HFFc6 (cell line): ENCODE measurements around the gene PNMA5. TPM values are rescaled to one million over a fixed set of nuclear protein-coding genes. Genes with fewer than 3 reads are reported as not detected.
"Not testable (repeated sequence)": the region's sequence is repeated elsewhere in the genome, so short reads cannot be mapped to it uniquely, and the experiment has no call there.

Source experiments
- DNase-seq: peaks from one replicate; pipeline ENCODE4 v3.0.0-alpha.2; 2018
- H3K27ac Mint-ChIP-seq: 2 replicates; pipeline ENCODE4 v1.8.0; 2020; ENCODE audit warnings: mild to moderate bottlenecking, mixed read lengths
- H3K27me3 Mint-ChIP-seq: 2 replicates; pipeline ENCODE4 v1.8.0; 2021; ENCODE audit warnings: mild to moderate bottlenecking, moderate library complexity, mixed read lengths; ENCODE audit not compliant: insufficient read depth
- H3K36me3 Mint-ChIP-seq: 2 replicates; pipeline ENCODE4 v1.8.0; 2021; ENCODE audit warnings: low read depth, mixed read lengths
- H3K4me1 Mint-ChIP-seq: 2 replicates; pipeline ENCODE4 v1.8.0; 2020; ENCODE audit warnings: low read depth, mixed read lengths
- H3K4me3 Mint-ChIP-seq: 2 replicates; pipeline ENCODE4 v1.8.0; 2020; ENCODE audit warnings: mild to moderate bottlenecking, moderate library complexity, mixed read lengths
- H3K9me3 Mint-ChIP-seq: 2 replicates; pipeline ENCODE4 v1.8.0; 2020; ENCODE audit warnings: mild to moderate bottlenecking, mixed read lengths
- total RNA-seq, 6 experiments: library from RNA; stranded (reverse); fragmentation: NEBNext Ultra II Directional; extraction: Animal tissue kit (Norgen Biotek cat#: 25700); gene quantifications; 2 replicates in 1 of 6; 3 replicates in 5 of 6; pipeline ENCODE4 v1.2.3, GENCODE V29; 2021
- TF ChIP-seq, protein P1 (sequence below): fragments of 200-600 bp; sonication (generic); IDR thresholded peaks from 2 replicates; pipeline ENCODE4 v1.5.0; 2021; ENCODE audit warnings: antibody characterized with exemption, mild to moderate bottlenecking

PNMA5 gene
- total RNA-seq, 6 experiments from 2014 or later: not detected

DNA sequence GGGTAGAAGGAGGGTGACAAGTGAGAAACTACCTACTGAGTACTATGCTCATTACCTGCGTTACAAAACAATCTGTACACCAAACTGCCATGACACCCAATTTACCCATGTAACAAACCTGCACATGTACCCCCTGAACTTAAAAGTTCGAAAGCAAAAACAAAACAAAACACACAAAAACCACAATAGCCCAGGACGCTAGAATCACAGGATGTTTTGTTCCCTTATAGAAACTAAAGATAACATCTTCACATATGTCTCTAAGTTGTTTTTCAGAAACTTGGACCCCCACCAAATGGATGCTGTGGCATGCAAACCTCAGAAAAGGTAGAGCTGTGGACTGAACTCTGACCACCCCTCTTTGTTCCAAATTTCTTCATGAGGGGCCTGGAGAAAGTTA is 25.2 kb upstream of the PNMA5 start:
- Mint-ChIP-seq H3K36me3 (no peaks in the 10 kb centered on the region), H3K4me1 (no peaks in the 10 kb centered on the region), H3K4me3 (no peak overlapping the region), H3K27me3 (peaks cover 19% of the 10 kb centered on the region), H3K27ac (no peak overlapping the region), H3K9me3 (no peaks in the 10 kb centered on the region)
- TF ChIP-seq, protein P1, sequence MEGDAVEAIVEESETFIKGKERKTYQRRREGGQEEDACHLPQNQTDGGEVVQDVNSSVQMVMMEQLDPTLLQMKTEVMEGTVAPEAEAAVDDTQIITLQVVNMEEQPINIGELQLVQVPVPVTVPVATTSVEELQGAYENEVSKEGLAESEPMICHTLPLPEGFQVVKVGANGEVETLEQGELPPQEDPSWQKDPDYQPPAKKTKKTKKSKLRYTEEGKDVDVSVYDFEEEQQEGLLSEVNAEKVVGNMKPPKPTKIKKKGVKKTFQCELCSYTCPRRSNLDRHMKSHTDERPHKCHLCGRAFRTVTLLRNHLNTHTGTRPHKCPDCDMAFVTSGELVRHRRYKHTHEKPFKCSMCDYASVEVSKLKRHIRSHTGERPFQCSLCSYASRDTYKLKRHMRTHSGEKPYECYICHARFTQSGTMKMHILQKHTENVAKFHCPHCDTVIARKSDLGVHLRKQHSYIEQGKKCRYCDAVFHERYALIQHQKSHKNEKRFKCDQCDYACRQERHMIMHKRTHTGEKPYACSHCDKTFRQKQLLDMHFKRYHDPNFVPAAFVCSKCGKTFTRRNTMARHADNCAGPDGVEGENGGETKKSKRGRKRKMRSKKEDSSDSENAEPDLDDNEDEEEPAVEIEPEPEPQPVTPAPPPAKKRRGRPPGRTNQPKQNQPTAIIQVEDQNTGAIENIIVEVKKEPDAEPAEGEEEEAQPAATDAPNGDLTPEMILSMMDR: no peak
- no peak for DNase-seq

DNA sequence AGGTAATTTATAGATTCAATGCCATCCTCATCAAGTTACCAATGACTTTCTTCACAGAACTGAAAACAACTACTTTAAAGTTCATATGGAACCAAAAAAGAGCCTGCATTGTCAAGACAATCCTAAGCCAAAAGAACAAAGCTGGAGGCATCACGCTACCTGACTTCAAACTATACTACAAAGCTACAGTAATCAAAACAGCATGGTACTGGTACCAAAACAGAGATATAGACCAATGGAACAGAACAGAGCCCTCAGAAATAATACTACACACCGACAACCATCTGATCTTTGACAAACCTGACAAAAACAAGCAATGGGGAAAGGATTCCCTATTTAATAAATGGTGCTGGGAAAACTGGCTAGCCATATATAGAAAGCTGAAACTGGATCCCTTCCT is 23.3 kb upstream of the PNMA5 start:
- not testable (repeated sequence) for H3K9me3 Mint-ChIP-seq, H3K4me3 Mint-ChIP-seq, H3K27ac Mint-ChIP-seq, H3K4me1 Mint-ChIP-seq, H3K36me3 Mint-ChIP-seq, DNase-seq
- H3K27me3 Mint-ChIP-seq: peaks cover 19% of the 10 kb centered on the region; the same call in 1 of the 2 replicates

DNA sequence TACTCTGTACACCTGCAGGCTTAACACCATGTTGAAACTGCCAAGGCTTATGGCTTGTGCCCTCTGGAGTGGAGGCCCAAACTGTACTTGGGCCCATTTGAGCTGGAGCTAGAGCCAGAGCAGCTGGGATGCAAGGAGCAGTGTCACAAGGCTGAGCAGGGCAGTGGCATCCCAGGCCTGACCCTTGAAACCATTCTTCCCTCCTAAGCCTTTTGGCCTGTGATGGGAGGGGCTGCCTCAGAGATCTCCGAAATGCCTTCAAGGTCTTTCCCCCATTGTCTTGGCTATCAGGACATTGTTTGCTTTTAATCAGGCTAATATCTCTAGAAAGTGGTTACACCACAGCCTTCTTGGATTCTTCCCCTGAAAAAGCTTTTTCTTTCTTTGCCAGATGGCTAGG is 10.9 kb upstream of the PNMA5 start:
- TF ChIP-seq, protein P1: no peak
- Mint-ChIP-seq H3K27me3 (peaks cover 10% of the 10 kb centered on the region), H3K4me3 (no peak overlapping the region), H3K9me3 (0 out of 2 replicates have a peak, but pooled peaks cover 4% of the 10 kb centered on the region), H3K36me3 (no peaks in the 10 kb centered on the region), H3K27ac (no peak overlapping the region), H3K4me1 (no peaks in the 10 kb centered on the region)
- DNase-seq: no peak

DNA sequence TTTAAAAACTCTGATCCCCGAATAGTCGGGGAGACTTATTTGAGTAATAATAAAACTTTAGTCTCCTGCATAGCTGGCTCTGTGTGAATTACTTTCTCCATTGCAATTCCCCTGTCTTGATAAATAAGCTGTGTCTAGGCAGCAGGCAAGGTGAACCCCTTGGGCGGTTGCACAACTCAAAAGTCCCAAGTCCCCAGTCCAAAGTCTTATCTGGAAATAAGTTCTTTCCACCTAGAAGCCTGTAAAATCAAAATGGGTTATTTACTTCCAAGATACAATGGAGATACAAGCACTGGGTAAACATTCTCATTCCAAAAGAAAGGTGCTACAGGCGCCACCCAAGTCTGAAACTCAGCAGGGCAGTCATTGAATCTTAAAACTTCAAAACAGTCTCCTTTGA is 10.1 kb upstream of the PNMA5 start:
- H3K9me3 Mint-ChIP-seq: 0 out of 2 replicates have a peak, but pooled peaks cover 4% of the 10 kb centered on the region
- no peak overlapping the region for H3K27ac Mint-ChIP-seq
- DNase-seq: no peak
- no peak overlapping the region for H3K4me3 Mint-ChIP-seq
- H3K27me3 Mint-ChIP-seq: peaks cover 10% of the 10 kb centered on the region
- TF ChIP-seq, protein P1: no peak
- H3K36me3 Mint-ChIP-seq: no peaks in the 10 kb centered on the region
- H3K4me1 Mint-ChIP-seq: no peaks in the 10 kb centered on the region

DNA sequence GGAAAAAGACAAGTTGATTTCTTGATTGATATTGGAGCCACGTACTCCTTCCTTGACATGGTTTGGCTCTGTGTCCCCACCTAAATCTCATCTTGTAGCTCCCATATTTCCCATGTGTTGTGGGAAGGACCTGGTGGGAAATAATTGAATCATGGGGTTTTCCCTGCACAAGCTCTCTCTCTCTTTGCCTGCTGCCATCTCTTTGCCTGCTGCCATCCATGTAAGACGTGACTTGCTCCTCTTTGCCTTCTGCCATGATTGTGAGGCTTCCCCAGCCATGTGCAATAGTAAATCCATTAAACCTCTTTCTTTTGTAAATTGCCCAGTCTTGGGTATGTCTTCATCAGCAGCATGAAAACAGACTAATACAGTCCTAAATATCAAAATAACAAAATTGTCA is 8.3 kb upstream of the PNMA5 start:
- H3K27me3 Mint-ChIP-seq, H3K27ac Mint-ChIP-seq, H3K9me3 Mint-ChIP-seq, H3K36me3 Mint-ChIP-seq, H3K4me1 Mint-ChIP-seq, H3K4me3 Mint-ChIP-seq, DNase-seq: not testable (repeated sequence)

DNA sequence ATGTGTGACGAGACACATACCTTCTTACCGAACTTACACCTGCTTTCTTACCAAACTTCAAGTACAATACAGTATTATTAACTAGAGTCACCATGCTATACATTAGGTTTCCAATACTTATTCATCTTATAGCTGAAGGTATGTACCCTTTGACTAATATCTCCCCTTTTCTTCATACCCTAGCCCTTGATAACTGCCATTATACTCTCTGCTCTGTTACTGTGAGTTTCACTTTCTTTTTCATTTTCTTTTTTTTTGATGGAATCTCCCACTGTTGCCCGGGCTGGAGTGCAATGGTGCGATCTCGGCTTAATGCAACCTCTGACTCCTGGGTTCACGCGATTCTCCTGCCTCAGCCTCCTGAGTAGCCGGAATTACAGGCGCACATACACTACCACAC is 3.4 kb upstream of the PNMA5 start:
- H3K9me3 Mint-ChIP-seq: 0 out of 2 replicates have a peak, but pooled peaks cover 2% of the 10 kb centered on the region
- H3K4me1 Mint-ChIP-seq: no peaks in the 10 kb centered on the region

More for the DNA sequence above, 3.4 kb upstream of the PNMA5 start:
- H3K36me3 Mint-ChIP-seq: no peaks in the 10 kb centered on the region
- H3K27ac Mint-ChIP-seq: no peak overlapping the region
- no peak for DNase-seq
- no peak overlapping the region for H3K4me3 Mint-ChIP-seq
- H3K27me3 Mint-ChIP-seq: peaks cover under 1% of the 10 kb centered on the region; the same call in 1 of the 2 replicates
- TF ChIP-seq, protein P1: no peak
